Measurements from ENCODE around the gene SEMA6A. TPM values are rescaled to one million over a fixed set of nuclear protein-coding genes. Genes with fewer than 3 reads are reported as not detected.

The SEMA6A gene
- total RNA-seq, 1 experiment from 2014 or later, result 406 TPM

DNA sequence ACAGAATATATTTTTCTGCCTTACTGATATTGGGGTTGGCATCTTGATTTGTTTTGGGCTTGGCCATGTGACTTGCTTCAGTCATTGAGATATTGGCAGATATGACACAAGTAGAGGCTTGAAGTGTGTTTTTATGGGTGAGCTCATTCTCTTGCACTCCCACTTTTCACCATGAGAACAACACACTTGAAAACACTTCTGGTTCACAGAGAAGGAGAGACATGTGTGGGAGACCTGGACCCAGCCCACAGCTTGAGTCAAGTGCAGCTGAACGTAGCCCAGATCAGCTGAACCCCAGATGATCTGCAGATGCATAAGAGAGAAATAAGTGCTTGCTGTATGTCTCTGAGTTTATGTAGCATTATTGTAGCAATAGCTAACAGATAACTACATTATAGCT lies 155.4 kb downstream of the SEMA6A start (continued):
- TF ChIP-seq, protein P1, sequence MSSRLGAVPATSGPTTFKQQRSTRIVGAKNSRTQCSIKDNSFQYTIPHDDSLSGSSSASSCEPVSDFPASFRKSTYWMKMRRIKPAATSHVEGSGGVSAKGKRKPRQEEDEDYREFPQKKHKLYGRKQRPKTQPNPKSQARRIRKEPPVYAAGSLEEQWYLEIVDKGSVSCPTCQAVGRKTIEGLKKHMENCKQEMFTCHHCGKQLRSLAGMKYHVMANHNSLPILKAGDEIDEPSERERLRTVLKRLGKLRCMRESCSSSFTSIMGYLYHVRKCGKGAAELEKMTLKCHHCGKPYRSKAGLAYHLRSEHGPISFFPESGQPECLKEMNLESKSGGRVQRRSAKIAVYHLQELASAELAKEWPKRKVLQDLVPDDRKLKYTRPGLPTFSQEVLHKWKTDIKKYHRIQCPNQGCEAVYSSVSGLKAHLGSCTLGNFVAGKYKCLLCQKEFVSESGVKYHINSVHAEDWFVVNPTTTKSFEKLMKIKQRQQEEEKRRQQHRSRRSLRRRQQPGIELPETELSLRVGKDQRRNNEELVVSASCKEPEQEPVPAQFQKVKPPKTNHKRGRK (CRISPR knock-in tag; IDR thresholded peaks at IDR 0.05; ENCODE audit: borderline replicate concordance), result no peak
- TF ChIP-seq ZNF219 (CRISPR knock-in tag; IDR thresholded peaks at IDR 0.05; ENCODE audit: borderline replicate concordance) (no peak), ZNF396 (CRISPR knock-in tag; IDR thresholded peaks at IDR 0.05; ENCODE audit: borderline replicate concordance) (no peak)

DNA sequence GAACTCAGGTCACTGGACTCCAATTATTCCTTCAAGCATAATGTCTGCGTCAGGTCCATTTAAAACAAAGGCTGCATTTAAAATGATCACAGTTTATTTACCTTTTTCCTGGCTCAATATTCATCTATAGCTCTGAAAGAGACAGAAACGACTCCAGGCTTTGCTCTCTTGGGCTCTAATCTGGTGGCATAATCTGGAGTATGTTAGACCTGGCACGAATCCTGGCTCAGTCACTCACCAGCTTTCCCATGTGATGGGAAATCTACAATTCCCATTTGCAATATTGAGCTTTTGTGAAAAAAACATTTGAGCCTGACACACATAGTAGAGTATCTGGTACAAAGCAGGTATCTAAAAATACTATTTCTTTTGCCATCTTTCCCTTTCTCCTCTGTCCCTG lies 155.8 kb downstream of the SEMA6A start:
- no peak for DNase-seq (ENCODE audit: low spot score)
- TF ChIP-seq IRF2 (CRISPR knock-in tag; IDR thresholded peaks at IDR 0.05; ENCODE audit: borderline replicate concordance, low read depth) (no peak), NFE2L1 (CRISPR knock-in tag; IDR thresholded peaks at IDR 0.05) (no peak), TEAD1 (CRISPR knock-in tag; IDR thresholded peaks at IDR 0.05) (no peak), SOX15 (CRISPR knock-in tag; IDR thresholded peaks at IDR 0.05) (no peak), NFYB (CRISPR knock-in tag; conservative IDR thresholded peaks at IDR 0.05; ENCODE audit: low read depth) (no peak), ETV6 (CRISPR knock-in tag; IDR thresholded peaks at IDR 0.05) (no peak), GTF2I (CRISPR knock-in tag; conservative IDR thresholded peaks at IDR 0.05) (no peak), NR1H2 (CRISPR knock-in tag; IDR thresholded peaks at IDR 0.05) (no peak), ZNF219 (CRISPR knock-in tag; IDR thresholded peaks at IDR 0.05; ENCODE audit: borderline replicate concordance) (no peak), ZNF121 (CRISPR knock-in tag; IDR thresholded peaks at IDR 0.05) (no peak), FOXJ3 (CRISPR knock-in tag; IDR thresholded peaks at IDR 0.05; ENCODE audit: borderline replicate concordance) (no peak), CREM (CRISPR knock-in tag; IDR thresholded peaks at IDR 0.05) (no peak), ZBTB21 (CRISPR knock-in tag; IDR thresholded peaks at IDR 0.05; ENCODE audit: borderline replicate concordance) (no peak), GRHL2 (CRISPR knock-in tag; IDR thresholded peaks at IDR 0.05; ENCODE audit: insufficient replicate concordance, severe bottlenecking) (no peak), MYBL2 (CRISPR knock-in tag; IDR thresholded peaks at IDR 0.05) (no peak), SMAD3 (CRISPR knock-in tag; IDR thresholded peaks at IDR 0.05; ENCODE audit: borderline replicate concordance) (no peak)
- TF ChIP-seq, protein P2, sequence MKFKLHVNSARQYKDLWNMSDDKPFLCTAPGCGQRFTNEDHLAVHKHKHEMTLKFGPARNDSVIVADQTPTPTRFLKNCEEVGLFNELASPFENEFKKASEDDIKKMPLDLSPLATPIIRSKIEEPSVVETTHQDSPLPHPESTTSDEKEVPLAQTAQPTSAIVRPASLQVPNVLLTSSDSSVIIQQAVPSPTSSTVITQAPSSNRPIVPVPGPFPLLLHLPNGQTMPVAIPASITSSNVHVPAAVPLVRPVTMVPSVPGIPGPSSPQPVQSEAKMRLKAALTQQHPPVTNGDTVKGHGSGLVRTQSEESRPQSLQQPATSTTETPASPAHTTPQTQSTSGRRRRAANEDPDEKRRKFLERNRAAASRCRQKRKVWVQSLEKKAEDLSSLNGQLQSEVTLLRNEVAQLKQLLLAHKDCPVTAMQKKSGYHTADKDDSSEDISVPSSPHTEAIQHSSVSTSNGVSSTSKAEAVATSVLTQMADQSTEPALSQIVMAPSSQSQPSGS (CRISPR knock-in tag; IDR thresholded peaks at IDR 0.05; ENCODE audit: borderline replicate concordance, low read depth), result no peak
- TF ChIP-seq, protein P3, sequence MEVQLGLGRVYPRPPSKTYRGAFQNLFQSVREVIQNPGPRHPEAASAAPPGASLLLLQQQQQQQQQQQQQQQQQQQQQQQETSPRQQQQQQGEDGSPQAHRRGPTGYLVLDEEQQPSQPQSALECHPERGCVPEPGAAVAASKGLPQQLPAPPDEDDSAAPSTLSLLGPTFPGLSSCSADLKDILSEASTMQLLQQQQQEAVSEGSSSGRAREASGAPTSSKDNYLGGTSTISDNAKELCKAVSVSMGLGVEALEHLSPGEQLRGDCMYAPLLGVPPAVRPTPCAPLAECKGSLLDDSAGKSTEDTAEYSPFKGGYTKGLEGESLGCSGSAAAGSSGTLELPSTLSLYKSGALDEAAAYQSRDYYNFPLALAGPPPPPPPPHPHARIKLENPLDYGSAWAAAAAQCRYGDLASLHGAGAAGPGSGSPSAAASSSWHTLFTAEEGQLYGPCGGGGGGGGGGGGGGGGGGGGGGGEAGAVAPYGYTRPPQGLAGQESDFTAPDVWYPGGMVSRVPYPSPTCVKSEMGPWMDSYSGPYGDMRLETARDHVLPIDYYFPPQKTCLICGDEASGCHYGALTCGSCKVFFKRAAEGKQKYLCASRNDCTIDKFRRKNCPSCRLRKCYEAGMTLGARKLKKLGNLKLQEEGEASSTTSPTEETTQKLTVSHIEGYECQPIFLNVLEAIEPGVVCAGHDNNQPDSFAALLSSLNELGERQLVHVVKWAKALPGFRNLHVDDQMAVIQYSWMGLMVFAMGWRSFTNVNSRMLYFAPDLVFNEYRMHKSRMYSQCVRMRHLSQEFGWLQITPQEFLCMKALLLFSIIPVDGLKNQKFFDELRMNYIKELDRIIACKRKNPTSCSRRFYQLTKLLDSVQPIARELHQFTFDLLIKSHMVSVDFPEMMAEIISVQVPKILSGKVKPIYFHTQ (CRISPR knock-in tag; IDR thresholded peaks at IDR 0.05), result no peak
- TF ChIP-seq, protein P4, sequence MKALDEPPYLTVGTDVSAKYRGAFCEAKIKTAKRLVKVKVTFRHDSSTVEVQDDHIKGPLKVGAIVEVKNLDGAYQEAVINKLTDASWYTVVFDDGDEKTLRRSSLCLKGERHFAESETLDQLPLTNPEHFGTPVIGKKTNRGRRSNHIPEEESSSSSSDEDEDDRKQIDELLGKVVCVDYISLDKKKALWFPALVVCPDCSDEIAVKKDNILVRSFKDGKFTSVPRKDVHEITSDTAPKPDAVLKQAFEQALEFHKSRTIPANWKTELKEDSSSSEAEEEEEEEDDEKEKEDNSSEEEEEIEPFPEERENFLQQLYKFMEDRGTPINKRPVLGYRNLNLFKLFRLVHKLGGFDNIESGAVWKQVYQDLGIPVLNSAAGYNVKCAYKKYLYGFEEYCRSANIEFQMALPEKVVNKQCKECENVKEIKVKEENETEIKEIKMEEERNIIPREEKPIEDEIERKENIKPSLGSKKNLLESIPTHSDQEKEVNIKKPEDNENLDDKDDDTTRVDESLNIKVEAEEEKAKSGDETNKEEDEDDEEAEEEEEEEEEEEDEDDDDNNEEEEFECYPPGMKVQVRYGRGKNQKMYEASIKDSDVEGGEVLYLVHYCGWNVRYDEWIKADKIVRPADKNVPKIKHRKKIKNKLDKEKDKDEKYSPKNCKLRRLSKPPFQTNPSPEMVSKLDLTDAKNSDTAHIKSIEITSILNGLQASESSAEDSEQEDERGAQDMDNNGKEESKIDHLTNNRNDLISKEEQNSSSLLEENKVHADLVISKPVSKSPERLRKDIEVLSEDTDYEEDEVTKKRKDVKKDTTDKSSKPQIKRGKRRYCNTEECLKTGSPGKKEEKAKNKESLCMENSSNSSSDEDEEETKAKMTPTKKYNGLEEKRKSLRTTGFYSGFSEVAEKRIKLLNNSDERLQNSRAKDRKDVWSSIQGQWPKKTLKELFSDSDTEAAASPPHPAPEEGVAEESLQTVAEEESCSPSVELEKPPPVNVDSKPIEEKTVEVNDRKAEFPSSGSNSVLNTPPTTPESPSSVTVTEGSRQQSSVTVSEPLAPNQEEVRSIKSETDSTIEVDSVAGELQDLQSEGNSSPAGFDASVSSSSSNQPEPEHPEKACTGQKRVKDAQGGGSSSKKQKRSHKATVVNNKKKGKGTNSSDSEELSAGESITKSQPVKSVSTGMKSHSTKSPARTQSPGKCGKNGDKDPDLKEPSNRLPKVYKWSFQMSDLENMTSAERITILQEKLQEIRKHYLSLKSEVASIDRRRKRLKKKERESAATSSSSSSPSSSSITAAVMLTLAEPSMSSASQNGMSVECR (CRISPR knock-in tag; IDR thresholded peaks at IDR 0.05; ENCODE audit: borderline replicate concordance), result no peak
- TF ChIP-seq, protein P5, sequence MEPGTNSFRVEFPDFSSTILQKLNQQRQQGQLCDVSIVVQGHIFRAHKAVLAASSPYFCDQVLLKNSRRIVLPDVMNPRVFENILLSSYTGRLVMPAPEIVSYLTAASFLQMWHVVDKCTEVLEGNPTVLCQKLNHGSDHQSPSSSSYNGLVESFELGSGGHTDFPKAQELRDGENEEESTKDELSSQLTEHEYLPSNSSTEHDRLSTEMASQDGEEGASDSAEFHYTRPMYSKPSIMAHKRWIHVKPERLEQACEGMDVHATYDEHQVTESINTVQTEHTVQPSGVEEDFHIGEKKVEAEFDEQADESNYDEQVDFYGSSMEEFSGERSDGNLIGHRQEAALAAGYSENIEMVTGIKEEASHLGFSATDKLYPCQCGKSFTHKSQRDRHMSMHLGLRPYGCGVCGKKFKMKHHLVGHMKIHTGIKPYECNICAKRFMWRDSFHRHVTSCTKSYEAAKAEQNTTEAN (CRISPR knock-in tag; IDR thresholded peaks at IDR 0.05), result no peak
- Mint-ChIP-seq H3K9me3 (no peaks in the 10 kb centered on the region), H3K27ac (no peak overlapping the region), H3K27me3 (ENCODE audit: low read depth) (no peaks in the 10 kb centered on the region; the same call in 1 of the 2 replicates), H3K36me3 (no peaks in the 10 kb centered on the region), H3K4me1 (peaks cover 4% of the 10 kb centered on the region; the same call in 1 of the 2 replicates), H3K4me3 (no peak overlapping the region)
- CTCF ChIA-PET, result no interaction called here
- no peak for ATAC-seq
- POLR2A ChIA-PET, result no interaction called here
